Measurements from ENCODE around the gene DPY30.
A peak's percentile ranks its signal among the peaks of the same experiment; 100 is the strongest.

Gene DPY30

GRCh38 chr2:32009516-32010256 is 29.9 kb downstream of the DPY30 start:
- no peak for FAIRE-seq

GRCh38 chr2:32008805-32009515 is 30.6 kb downstream of the DPY30 start:
- FAIRE-seq: no peak

GRCh38 chr2:32007121-32007391 is 32.5 kb downstream of the DPY30 start:
- FAIRE-seq: no peak

- FAIRE-seq: no peak
Observed at GRCh38 chr2:32005371-32005976, 34.1 kb downstream of the DPY30 start.

- FAIRE-seq: no peak
Observed at GRCh38 chr2:32003791-32004190, 35.8 kb downstream of the DPY30 start.

GRCh38 chr2:32002406-32002805 is 37.2 kb downstream of the DPY30 start:
- no peak for FAIRE-seq

GRCh38 chr2:31999438-31999837 is 40.2 kb downstream of the DPY30 start:
- FAIRE-seq: no peak

GRCh38 chr2:31998731-31999383 is 40.7 kb downstream of the DPY30 start:
- no peak for FAIRE-seq

GRCh38 chr2:31997653-31998052 is 42.0 kb downstream of the DPY30 start:
- FAIRE-seq: no peak

- FAIRE-seq: no peak
Observed at GRCh38 chr2:31996571-31997150, 42.9 kb downstream of the DPY30 start.

GRCh38 chr2:31992934-31993333 is 46.7 kb downstream of the DPY30 start:
- no peak for FAIRE-seq

- no peak for FAIRE-seq
Observed at GRCh38 chr2:31992025-31992579, 47.5 kb downstream of the DPY30 start.

GRCh38 chr2:31989946-31990345 is 49.7 kb downstream of the DPY30 start:
- no peak for FAIRE-seq

- FAIRE-seq: no peak
Observed at GRCh38 chr2:31987454-31988220, 52.0 kb downstream of the DPY30 start.

- no peak for FAIRE-seq
Observed at GRCh38 chr2:31986906-31987305, 52.7 kb downstream of the DPY30 start.

- FAIRE-seq: no peak
Observed at GRCh38 chr2:31983762-31984467, 55.7 kb downstream of the DPY30 start.

- FAIRE-seq: no peak
Observed at GRCh38 chr2:31980674-31981356, 58.8 kb downstream of the DPY30 start.

GRCh38 chr2:31979956-31980355 is 59.6 kb downstream of the DPY30 start:
- FAIRE-seq: peak; percentile 70

GRCh38 chr2:31979018-31979417 is 60.6 kb downstream of the DPY30 start:
- FAIRE-seq: no peak

- no peak for FAIRE-seq
Observed at GRCh38 chr2:31978436-31978835, 61.2 kb downstream of the DPY30 start.
